Astrocyte of the cerebellum (primary cell): ENCODE results near the gene CTNNA2.

ENCODE experiments used
- DNase-seq: peaks from one replicate; pipeline ENCODE4 v3.0.0-alpha.2; 2011; ENCODE audit warnings: low read depth
- H3K4me3 ChIP-seq: 2 replicates; pipeline ENCODE4 v1.5.1; 2011; ENCODE audit warnings: mild to moderate bottlenecking, low read depth, low read length, moderate library complexity
- CTCF ChIP-seq: IDR thresholded peaks from 2 replicates; pipeline ENCODE4 v1.5.1; 2012; ENCODE audit warnings: low read length, low read depth, moderate library complexity, mild to moderate bottlenecking; ENCODE audit errors: missing control alignments
- in situ Hi-C: cut with HindIII; loops from 2 replicates; pipeline ENCODE4 v1.10.0; 2017; ENCODE audit warnings: low sequenced_read_pairs

CTNNA2 gene

GRCh38 chr2:80168037-80168436, 655.2 kb downstream of the CTNNA2 start:
- no peak for DNase-seq
- no peak for TF ChIP-seq CTCF
- in situ Hi-C loops: no loop called here
- no peak overlapping the region for H3K4me3 ChIP-seq

GRCh38 chr2:80168801-80169200, 656.0 kb downstream of the CTNNA2 start:
- no peak for DNase-seq

GRCh38 chr2:80169811-80170594, 657.2 kb downstream of the CTNNA2 start:
- no peak for TF ChIP-seq CTCF
- in situ Hi-C loops: no loop called here
- H3K4me3 ChIP-seq: no peak overlapping the region
- DNase-seq: no peak

More at GRCh38 chr2:80168801-80169200, 656.0 kb downstream of the CTNNA2 start:
- TF ChIP-seq CTCF: no peak
- H3K4me3 ChIP-seq: no peak overlapping the region
- in situ Hi-C loops: no loop called here

- in situ Hi-C loops: no loop called here
- TF ChIP-seq CTCF: no peak
- DNase-seq: no peak
- H3K4me3 ChIP-seq: no peak overlapping the region
These were observed 672.2 kb downstream of the CTNNA2 start for GRCh38 chr2:80185091-80185490.

- in situ Hi-C loops: no loop called here
- no peak for TF ChIP-seq CTCF
- no peak for DNase-seq
- no peak overlapping the region for H3K4me3 ChIP-seq
These were observed 673.4 kb downstream of the CTNNA2 start for GRCh38 chr2:80186262-80186661.

GRCh38 chr2:80187156-80187555, 674.3 kb downstream of the CTNNA2 start:
- TF ChIP-seq CTCF: no peak
- H3K4me3 ChIP-seq: no peak overlapping the region

More at GRCh38 chr2:80187156-80187555, 674.3 kb downstream of the CTNNA2 start:
- DNase-seq: no peak
- in situ Hi-C loops: no loop called here
